ENCODE results near the gene WHRN.

WHRN gene

DNA sequence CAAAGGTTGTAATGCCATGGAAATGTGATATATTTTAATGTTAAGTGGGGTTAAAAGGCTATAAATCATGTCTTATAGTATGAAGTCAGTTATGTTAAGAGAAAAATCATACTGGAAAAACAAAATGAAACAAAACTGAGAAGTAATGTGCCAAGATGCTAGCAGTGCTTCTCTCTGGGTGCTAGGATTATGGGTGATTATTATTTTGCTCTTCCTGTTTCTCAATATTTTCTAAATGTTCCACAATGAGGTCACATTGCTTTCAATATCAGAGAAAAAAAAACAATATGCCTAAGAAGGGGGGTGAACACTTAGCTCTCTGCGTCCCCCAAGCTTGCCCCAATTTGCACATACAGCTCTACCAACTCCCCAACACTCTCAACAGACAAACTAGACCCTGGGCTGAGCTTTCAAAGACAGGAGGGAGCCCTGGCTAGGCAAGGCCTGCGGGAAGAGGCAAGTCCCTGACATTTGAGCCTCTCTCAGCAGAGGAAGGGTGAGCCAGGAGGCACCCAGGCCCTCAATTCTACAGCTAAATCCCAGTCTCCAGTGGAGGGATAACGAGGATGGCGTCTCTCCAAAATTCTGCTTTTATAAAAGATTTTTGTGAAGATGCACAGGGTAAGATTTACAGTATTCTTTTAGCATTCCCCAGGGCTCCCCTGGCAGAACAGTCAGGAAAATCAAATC, 24.4 kb downstream of the WHRN start:
- no peaks in the 10 kb centered on the region for H3K27me3 ChIP-seq (ENCODE audit: low read length)
- no peaks in the 10 kb centered on the region for H4K20me1 ChIP-seq (ENCODE audit: low read depth, low read length)
- H2AFZ ChIP-seq (ENCODE audit: low read depth, low read length, severe bottlenecking), result no peak overlapping the region
- H3F3A ChIP-seq (ENCODE audit: insufficient read depth), result no peaks in the 10 kb centered on the region
- no peaks in the 10 kb centered on the region for H3K36me3 ChIP-seq (ENCODE audit: low read length)
- H3K79me2 ChIP-seq (ENCODE audit: insufficient read depth, low read length), result no peaks in the 10 kb centered on the region
- no peak overlapping the region for H3K27ac ChIP-seq (ENCODE audit: low read depth, low read length)
- no peak overlapping the region for H3K4me3 ChIP-seq (ENCODE audit: insufficient read depth, low read length, poor library complexity, severe bottlenecking)
- no peaks in the 10 kb centered on the region for H3K9me2 ChIP-seq (replicated peaks; ENCODE audit: insufficient read depth, low read length)
- no peak overlapping the region for H3K9ac ChIP-seq (ENCODE audit: low read length)
- no peak for TF ChIP-seq EZH2phosphoT487 (conservative IDR thresholded peaks at IDR 0.05; ENCODE audit: low read length)
- no peak for TF ChIP-seq CTCF (IDR thresholded peaks at IDR 0.05; ENCODE audit: insufficient read depth, low read length, poor library complexity, severe bottlenecking)
- H3K4me2 ChIP-seq (ENCODE audit: low read depth, low read length, poor library complexity, severe bottlenecking), result no peak overlapping the region
- no peaks in the 10 kb centered on the region for H3K9me3 ChIP-seq (ENCODE audit: insufficient read depth, low read length)

GRCh38 chr9:114478871-114479270, 26.4 kb downstream of the WHRN start:
- Histone ChIP-seq H3K9me2 (replicated peaks; ENCODE audit: insufficient read depth, low read length) (no peaks in the 10 kb centered on the region), H4K20me1 (ENCODE audit: low read depth, low read length) (no peaks in the 10 kb centered on the region)

DNA sequence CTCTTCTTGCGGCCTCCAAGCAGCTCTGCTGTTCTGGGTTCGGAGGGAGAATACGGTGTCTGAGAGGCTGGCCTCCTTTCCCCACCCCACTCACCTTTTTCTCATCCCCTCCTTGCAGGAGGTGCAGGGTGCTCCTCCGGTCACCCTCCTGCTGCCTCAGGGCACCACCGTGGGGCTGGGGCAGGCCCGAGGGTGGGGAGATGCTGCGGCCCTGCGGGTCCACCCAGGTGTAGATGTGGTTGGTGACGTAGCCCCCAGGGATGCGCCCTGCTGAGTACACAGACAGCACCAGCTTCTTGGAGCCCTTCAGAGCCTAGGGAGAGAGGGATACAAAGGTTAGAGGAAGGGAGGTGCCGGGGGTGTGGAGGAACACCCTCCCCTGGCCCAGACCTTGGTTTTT, 26.8 kb downstream of the WHRN start:
- Histone ChIP-seq H4K20me1 (ENCODE audit: low read depth, low read length) (no peaks in the 10 kb centered on the region), H3K9me3 (ENCODE audit: insufficient read depth, low read length) (no peaks in the 10 kb centered on the region), H3K79me2 (ENCODE audit: insufficient read depth, low read length) (no peaks in the 10 kb centered on the region), H2AFZ (ENCODE audit: low read depth, low read length, severe bottlenecking) (no peak overlapping the region), H3K27me3 (ENCODE audit: low read length) (no peaks in the 10 kb centered on the region), H3K27ac (ENCODE audit: low read depth, low read length) (no peak overlapping the region), H3K4me3 (ENCODE audit: insufficient read depth, low read length, poor library complexity, severe bottlenecking) (no peak overlapping the region), H3K36me3 (ENCODE audit: low read length) (no peaks in the 10 kb centered on the region), H3K9me2 (replicated peaks; ENCODE audit: insufficient read depth, low read length) (no peaks in the 10 kb centered on the region), H3F3A (ENCODE audit: insufficient read depth) (no peaks in the 10 kb centered on the region), H3K9ac (ENCODE audit: low read length) (no peak overlapping the region), H3K4me2 (ENCODE audit: low read depth, low read length, poor library complexity, severe bottlenecking) (no peak overlapping the region)
- TF ChIP-seq EZH2phosphoT487 (conservative IDR thresholded peaks at IDR 0.05; ENCODE audit: low read length), result no peak
- TF ChIP-seq CTCF (IDR thresholded peaks at IDR 0.05; ENCODE audit: insufficient read depth, low read length, poor library complexity, severe bottlenecking), result no peak

More at GRCh38 chr9:114478871-114479270, 26.4 kb downstream of the WHRN start:
- no peaks in the 10 kb centered on the region for H3K9me3 ChIP-seq (ENCODE audit: insufficient read depth, low read length)
- H3K79me2 ChIP-seq (ENCODE audit: insufficient read depth, low read length), result no peaks in the 10 kb centered on the region
- no peak overlapping the region for H3K9ac ChIP-seq (ENCODE audit: low read length)
- H3K4me3 ChIP-seq (ENCODE audit: insufficient read depth, low read length, poor library complexity, severe bottlenecking), result no peak overlapping the region
- H2AFZ ChIP-seq (ENCODE audit: low read depth, low read length, severe bottlenecking), result no peak overlapping the region
- no peaks in the 10 kb centered on the region for H3K36me3 ChIP-seq (ENCODE audit: low read length)
- H3K27ac ChIP-seq (ENCODE audit: low read depth, low read length), result no peak overlapping the region
- no peaks in the 10 kb centered on the region for H3K27me3 ChIP-seq (ENCODE audit: low read length)
- H3F3A ChIP-seq (ENCODE audit: insufficient read depth), result no peaks in the 10 kb centered on the region
- TF ChIP-seq CTCF (IDR thresholded peaks at IDR 0.05; ENCODE audit: insufficient read depth, low read length, poor library complexity, severe bottlenecking) (no peak), EZH2phosphoT487 (conservative IDR thresholded peaks at IDR 0.05; ENCODE audit: low read length) (no peak)
- H3K4me2 ChIP-seq (ENCODE audit: low read depth, low read length, poor library complexity, severe bottlenecking), result no peak overlapping the region
